Esophagus muscularis mucosa (tissue), 4 donors: ENCODE measurements around the gene MON1B. TPM values are rescaled to one million over a fixed set of nuclear protein-coding genes. Genes with fewer than 3 reads are reported as not detected.

Experiments used
- DNase-seq: peaks from one replicate; pipeline ENCODE4 v3.0.0-alpha.2; 2017; ENCODE audit errors: extremely low spot score
- H3K27ac ChIP-seq, 4 donors: fragments of 200-600 bp; sonication (generic); replicated peaks in 1 of 4; 1 replicate in 3 of 4; 2 replicates in 1 of 4; pipeline ENCODE4 v1.5.1; 2016 to 2019; ENCODE audit warnings: mild to moderate bottlenecking in 1 of 4
- H3K27me3 ChIP-seq, 4 donors: fragments of 200-600 bp; sonication (generic); one replicate each; pipeline versions ENCODE4 v1.5.1 to v1.6.0; 2016 to 2019
- H3K36me3 ChIP-seq, 4 donors: fragments of 200-600 bp; sonication (generic); one replicate each; pipeline ENCODE4 v1.5.1; 2016 to 2019
- H3K4me1 ChIP-seq, 4 donors: fragments of 200-600 bp; sonication (generic); one replicate each; pipeline ENCODE4 v1.5.1; 2016 to 2019
- H3K4me3 ChIP-seq, 4 donors: fragments of 200-600 bp; sonication (generic); 1 replicate in 2 of 4; 2 replicates in 2 of 4; pipeline ENCODE4 v1.5.1; 2016 to 2019; ENCODE audit warnings: mild to moderate bottlenecking in 4 of 4, moderate library complexity in 1 of 4
- H3K9me3 ChIP-seq, 4 donors: fragments of 200-600 bp; sonication (generic); 1 replicate in 3 of 4; 2 replicates in 1 of 4; pipeline ENCODE4 v1.5.1; 2016 to 2019
- EP300 ChIP-seq: sonication (generic); formaldehyde crosslinking; IDR thresholded peaks from one replicate; pipeline ENCODE4 v1.6.1; 2017; ENCODE audit warnings: antibody characterized with exemption
- POLR2A ChIP-seq: fragments of 450-650 bp; IDR thresholded peaks from one replicate; pipeline ENCODE4 v1.6.1; 2017; ENCODE audit warnings: antibody characterized with exemption, moderate library complexity, mild to moderate bottlenecking, low read depth
- POLR2AphosphoS5 ChIP-seq, 2 donors: sonication (generic); formaldehyde crosslinking; IDR thresholded peaks; one replicate each; pipeline ENCODE4 v1.6.1; 2017; ENCODE audit warnings: antibody characterized with exemption in 2 of 2
- WGBS: methylation state at CpG from one replicate; pipeline ENCODE4 v1.1.5; 2018; 5-methylcytosine and 5-hydroxymethylcytosine counted together
- intact Hi-C: fragments of 100-400 bp; cut with DNase I; formaldehyde crosslinking; loops from one replicate; pipeline ENCODE4 v1.15.1; 2023
- total RNA-seq, 4 donors: library from RNA; depleted of rRNA; stranded (reverse); fragments of >200 nt; gene quantifications; one replicate each; pipeline versions ENCODE4 v1.1.0 to v1.2.1, GENCODE V29; 2016
- TF ChIP-seq, protein P1 (sequence below), 3 experiments: fragments of 200-600 bp in 2 of 3; fragments of 450-650 bp in 1 of 3; sonication (generic) in 2 of 3; IDR thresholded peaks; one replicate each; pipeline ENCODE4 v1.5.1; 2017 to 2019; ENCODE audit warnings: antibody characterized with exemption in 3 of 3, mild to moderate bottlenecking in 2 of 3, moderate library complexity in 1 of 3

The MON1B gene
- total RNA-seq, 4 donors from 2014 or later = 19.1 to 33.8 (median 29.1) TPM

DNA sequence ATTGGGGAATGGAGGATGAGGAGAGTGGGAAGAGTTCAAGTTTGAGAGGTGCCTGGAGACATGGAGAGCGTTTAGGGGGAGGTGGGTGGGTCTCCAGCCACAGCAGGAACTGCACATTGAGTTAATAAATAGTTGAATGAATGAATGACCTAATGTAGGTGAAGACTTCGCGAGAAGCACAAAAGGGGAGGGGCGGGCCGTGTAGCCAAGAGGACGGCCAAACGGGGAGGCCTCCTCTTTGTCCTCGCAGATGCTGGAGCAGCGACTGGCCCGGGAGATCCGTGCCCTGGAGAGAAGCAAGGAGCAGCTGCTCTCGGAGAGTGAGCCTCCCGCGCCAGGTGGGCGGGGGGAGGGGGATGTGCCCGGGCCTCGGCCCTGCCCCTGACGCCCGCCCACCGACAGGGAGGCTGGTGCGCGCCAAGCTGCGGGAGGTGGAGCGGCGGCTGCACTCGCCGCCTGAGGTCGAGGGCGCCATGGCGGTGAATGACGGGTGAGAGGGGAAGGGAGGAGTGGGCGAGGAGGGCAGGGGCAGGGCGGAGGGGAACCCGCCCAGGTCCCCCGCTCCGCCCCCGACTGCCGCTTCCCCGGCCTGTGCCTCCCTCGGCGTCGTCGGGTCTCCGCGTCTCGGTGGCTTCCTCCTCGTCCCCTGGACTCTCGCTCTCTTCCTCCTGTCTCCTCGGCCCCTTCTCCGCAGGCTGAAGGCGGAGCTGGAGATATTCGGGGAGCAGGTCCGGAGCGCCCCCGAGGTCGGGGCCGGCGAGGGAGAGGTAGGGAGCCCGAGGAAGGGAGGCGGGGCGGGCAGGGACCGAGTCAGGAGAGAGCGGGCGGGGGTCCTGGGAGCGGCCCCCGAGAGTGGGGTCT is 21.1 kb downstream of the MON1B start:
- intact Hi-C loops = no loop called here
- no peaks in the 10 kb centered on the region for H3K36me3 ChIP-seq
- DNase-seq = no peak
- 4% methylated on average over 33 of the region's 66 CpGs for WGBS
- peak overlapping the region; percentile 58 to 84 (median 66) for H3K4me3 ChIP-seq
- peaks cover 0 to 31% (median 4%) of the 10 kb centered on the region in 4 donors for H3K27me3 ChIP-seq
- TF ChIP-seq, protein P1, sequence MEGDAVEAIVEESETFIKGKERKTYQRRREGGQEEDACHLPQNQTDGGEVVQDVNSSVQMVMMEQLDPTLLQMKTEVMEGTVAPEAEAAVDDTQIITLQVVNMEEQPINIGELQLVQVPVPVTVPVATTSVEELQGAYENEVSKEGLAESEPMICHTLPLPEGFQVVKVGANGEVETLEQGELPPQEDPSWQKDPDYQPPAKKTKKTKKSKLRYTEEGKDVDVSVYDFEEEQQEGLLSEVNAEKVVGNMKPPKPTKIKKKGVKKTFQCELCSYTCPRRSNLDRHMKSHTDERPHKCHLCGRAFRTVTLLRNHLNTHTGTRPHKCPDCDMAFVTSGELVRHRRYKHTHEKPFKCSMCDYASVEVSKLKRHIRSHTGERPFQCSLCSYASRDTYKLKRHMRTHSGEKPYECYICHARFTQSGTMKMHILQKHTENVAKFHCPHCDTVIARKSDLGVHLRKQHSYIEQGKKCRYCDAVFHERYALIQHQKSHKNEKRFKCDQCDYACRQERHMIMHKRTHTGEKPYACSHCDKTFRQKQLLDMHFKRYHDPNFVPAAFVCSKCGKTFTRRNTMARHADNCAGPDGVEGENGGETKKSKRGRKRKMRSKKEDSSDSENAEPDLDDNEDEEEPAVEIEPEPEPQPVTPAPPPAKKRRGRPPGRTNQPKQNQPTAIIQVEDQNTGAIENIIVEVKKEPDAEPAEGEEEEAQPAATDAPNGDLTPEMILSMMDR (IDR thresholded peaks at IDR 0.05) = peak in 1 of 3 experiments; percentile 2
- peak in 1 of 2 donors; percentile 47 for TF ChIP-seq POLR2AphosphoS5 (IDR thresholded peaks at IDR 0.05)
- no peak for TF ChIP-seq POLR2A
- no peak for TF ChIP-seq EP300
- H3K27ac ChIP-seq = peak overlapping the region; percentile 48 to 81 (median 74)
- peaks cover 17 to 24% (median 22%) of the 10 kb centered on the region in 4 donors for H3K4me1 ChIP-seq
- H3K9me3 ChIP-seq = no peaks in the 10 kb centered on the region

DNA sequence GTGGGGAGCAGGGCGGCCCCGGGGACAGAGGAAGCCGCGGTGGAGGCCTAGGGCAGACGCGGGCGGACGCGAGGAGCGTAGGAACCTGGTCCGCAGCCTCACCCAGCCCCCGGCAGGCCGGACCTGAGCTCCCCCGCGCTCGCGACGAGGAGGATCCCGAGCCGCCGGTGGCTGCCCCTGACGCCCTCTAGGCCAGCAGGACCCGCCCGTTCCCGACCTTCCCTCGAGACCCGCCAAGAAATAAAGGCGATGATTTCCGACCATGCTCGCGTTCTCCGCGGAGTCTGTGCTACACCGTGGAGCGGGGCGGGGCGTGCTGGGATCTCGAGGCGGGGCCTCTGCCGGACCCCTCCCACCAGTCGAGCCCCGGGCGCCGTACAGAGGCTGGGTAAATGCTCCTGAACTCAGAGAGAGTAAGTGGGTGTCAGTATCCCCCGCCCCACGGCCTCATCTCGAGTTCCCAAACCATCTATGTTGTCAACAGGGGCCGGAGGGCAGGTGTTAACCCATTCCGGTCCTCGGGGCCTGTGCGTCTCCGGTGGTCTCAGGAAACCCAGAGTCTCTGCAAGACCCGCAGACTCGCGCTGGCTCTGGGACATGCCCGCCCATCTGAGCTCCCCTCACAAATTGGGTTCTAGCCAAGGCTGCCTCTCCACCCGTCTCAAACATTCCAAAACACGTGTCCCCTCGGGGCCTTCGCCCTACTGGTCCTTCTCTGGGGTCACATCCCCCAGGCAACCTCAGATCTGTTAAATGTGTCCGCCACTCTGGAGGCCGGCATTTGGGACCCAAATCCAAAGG is 22.0 kb downstream of the MON1B start:
- H3K9me3 ChIP-seq = no peaks in the 10 kb centered on the region
- peaks cover 0 to 31% (median 4%) of the 10 kb centered on the region in 4 donors for H3K27me3 ChIP-seq
- peak overlapping the region; percentile 58 to 84 (median 66) for H3K4me3 ChIP-seq
- TF ChIP-seq EP300 (no peak), POLR2AphosphoS5 (IDR thresholded peaks at IDR 0.05) (peak; percentile 32 to 69), POLR2A (no peak)
- TF ChIP-seq, protein P1 (IDR thresholded peaks at IDR 0.05) = no peak
- H3K27ac ChIP-seq = peak overlapping the region; percentile 48 to 81 (median 74)
- H3K36me3 ChIP-seq = no peaks in the 10 kb centered on the region
- H3K4me1 ChIP-seq = peaks cover 17 to 24% (median 22%) of the 10 kb centered on the region in 4 donors
- WGBS = 13% methylated on average over 30 of the region's 62 CpGs
- intact Hi-C loops = no loop called here
- no peak for DNase-seq

DNA sequence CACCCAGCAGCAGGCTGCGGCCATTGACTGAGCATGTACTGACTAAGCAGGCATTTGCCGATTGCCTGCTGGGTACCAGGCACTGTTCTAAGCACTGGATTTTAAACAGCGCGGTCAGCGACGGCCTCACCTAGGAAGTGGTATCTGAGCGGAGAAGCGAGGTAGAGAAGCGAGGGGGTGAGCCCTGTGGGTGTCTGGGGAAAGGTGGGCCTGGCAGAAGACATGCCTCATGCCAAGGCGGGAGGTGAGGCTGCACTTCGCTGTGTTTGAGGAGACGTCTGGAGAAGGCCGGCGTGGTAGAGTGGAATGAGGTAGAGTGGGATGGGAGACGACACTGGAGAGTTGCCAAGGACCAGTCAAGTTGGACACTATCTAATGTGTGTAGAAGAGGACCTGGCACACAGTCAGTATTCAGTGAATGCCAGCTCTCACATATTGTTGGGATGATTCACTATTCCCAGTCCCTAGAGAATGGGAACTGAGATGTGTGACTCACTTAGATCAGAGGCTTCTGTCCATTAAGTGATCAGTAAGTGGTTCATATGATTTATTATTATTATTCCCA is 22.6 kb downstream of the MON1B start:
- Histone ChIP-seq H3K9me3 (no peaks in the 10 kb centered on the region), H3K27ac (no peak overlapping the region), H3K4me1 (peaks cover 17 to 24% (median 22%) of the 10 kb centered on the region in 4 donors), H3K27me3 (peaks cover 0 to 31% (median 4%) of the 10 kb centered on the region in 4 donors), H3K4me3 (no peak overlapping the region), H3K36me3 (no peaks in the 10 kb centered on the region)
- WGBS = 78% methylated on average over 15 of the region's 15 CpGs
- intact Hi-C loops = no loop called here
- TF ChIP-seq POLR2A (no peak), POLR2AphosphoS5 (IDR thresholded peaks at IDR 0.05) (no peak), EP300 (no peak)
- TF ChIP-seq, protein P1 (IDR thresholded peaks at IDR 0.05) = no peak
- no peak for DNase-seq

DNA sequence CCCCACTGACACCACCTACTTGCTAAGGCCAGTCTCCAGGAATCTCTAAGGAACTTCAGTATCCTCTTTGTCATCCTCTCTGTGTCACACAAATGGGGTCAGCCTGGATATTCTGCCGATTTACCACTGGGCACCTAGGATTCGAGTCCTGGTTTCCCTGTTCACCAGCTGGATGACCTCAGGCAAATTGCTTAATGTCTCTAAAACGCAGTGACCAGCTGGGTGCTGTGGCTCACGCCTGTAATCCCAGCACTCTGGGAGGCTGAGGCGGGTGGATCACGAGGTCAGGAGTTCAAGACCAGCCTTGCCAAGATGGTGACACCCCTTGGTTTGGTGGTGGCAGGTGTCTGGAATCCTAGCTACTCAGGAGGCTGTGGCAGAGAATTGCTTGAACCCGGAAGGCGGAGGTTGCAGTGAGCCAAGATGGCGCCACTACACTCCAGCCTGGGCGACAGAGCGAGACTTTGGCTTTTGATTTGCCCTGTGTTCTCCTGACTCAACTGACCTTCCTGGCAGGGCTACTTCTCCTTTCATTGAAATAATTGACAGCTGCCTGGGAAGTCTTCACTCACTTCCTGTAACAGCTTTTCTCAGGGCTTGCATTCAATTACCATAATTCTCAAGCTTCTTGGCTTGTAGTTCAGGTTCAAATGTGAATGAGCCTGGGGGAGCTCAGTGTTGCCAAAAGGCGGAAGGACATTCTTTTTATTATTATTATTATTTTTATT is 23.6 kb downstream of the MON1B start:
- Histone ChIP-seq H3K36me3 (no peaks in the 10 kb centered on the region), H3K27ac (no peak overlapping the region), H3K27me3 (peaks cover 0 to 31% (median 4%) of the 10 kb centered on the region in 4 donors), H3K9me3 (no peaks in the 10 kb centered on the region), H3K4me3 (no peak overlapping the region), H3K4me1 (peaks cover 17 to 24% (median 22%) of the 10 kb centered on the region in 4 donors)
- DNase-seq = no peak
- intact Hi-C loops = no loop called here
- TF ChIP-seq, protein P1 (IDR thresholded peaks at IDR 0.05) = no peak
- no peak for TF ChIP-seq POLR2AphosphoS5 (IDR thresholded peaks at IDR 0.05)
- no peak for TF ChIP-seq EP300
- TF ChIP-seq POLR2A = no peak
- WGBS = 94% methylated on average over 10 of the region's 12 CpGs
